GM19043 (cell line): ENCODE measurements around the gene SCARB2.

Experiments
- ATAC-seq: cut with Tn5 transposase; IDR thresholded peaks from one replicate; pipeline ENCODE4 v1.9.1; 2021; ENCODE audit warnings: low read depth; ENCODE audit not compliant: unreplicated experiment

Gene SCARB2

DNA sequence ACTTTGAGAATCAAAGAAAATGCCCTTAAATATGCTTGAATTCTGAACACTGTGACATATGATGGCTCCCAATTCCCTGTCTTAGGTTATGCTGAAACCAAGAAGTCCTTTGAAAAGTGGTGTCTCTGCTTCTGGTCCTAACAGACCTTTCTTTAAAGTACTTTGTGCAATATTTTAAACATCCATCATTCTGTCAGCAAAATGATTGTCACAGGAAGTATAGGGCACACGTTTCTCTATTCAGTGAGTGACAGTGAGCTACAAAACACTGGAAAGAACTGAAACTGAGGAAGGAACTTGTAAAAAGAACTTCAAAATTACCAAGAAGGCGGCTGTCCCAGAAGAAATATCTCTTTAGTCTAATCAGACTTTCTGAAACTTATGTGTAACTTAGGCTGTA, 53.3 kb downstream of the SCARB2 start:
- no peak for ATAC-seq

DNA sequence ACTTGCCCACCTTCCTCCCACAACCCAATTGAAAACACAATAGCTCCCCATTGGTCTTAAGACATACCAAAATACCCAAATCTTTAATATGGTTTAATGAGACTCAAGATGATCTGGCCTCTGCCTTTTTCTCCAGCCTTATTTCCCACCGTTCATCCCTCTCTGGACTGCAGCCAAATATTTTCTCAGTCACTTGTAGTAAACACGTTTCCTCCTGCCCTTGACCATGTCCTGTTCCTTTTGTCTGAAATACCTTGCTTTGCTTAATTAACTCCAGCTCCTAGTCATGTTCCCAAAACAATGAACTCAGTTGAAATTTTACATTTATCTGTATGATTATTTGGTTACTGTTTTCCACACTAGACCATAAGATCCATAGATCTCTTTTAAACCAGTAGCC, 57.0 kb downstream of the SCARB2 start:
- ATAC-seq, result no peak

DNA sequence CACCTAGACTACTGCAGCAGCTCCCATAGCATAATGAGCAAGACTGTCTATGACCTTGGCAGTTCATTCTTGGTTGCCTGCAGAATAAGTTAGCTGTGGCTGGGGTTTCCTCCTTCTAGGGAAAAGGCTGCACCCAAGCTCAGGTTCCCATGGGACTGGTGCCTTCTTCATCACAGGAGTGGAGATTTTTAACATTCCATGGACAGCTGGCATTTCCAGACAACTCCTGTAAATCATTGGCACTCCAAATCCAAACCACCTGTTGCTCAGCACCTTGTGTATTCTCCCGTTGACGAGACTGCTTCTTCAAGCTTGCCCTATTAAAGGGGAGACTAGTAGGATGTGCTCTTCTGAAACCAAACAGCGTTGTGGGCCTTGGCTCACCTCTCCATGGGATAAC, 57.6 kb downstream of the SCARB2 start:
- ATAC-seq, result no peak

DNA sequence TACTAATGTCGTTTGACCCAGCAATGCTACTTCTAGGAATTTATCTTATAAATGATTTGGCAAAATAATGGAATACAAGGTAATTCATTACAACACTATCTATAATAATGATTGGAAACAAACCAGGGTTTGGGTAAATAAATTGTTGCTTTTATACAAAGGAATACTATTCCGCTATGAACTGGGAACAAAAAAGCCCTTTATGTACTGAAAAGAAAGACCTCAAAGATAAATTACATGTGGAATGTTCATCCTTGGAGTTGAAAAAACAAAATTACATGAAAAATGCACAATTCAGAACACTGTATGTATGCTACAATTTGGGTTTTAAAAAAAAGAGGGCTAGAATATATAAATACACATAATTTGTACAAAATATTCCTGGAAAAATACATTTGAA, 60.3 kb downstream of the SCARB2 start:
- ATAC-seq, result no peak

DNA sequence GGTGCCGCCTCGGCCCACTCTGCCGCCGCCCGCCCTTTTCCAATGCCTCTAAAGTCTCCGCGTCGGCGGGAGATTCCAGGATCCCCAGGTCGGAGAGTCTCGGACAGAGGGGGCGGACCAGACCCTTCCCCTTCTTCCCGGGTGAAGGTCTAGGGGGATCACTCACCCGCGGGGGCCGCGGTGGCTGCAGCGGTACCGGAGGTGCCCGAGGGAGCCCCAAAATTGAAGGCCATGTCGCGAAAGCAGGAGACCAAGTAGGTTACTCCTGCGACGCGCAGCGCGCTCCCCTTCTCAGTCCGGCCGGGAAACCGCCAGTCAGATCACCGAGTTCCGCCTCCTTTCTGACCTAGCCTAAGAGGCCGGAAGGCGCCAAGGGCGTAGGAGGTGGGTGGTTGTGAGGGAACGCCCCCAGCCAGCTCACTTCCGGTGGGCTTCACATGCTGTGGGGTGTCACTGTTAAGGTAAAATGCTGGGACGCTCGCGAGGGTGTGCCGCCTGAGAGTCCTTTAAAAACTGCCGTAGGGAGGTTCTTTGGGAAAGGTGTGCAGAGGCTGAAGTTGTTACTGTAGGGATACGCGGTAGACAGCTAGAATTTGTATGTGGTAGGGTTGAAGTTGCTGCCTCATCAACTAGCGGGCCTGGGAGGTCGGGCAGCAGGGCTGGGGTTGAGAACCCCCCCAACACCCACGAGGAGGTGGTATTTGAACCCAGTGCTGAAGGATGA, 65.3 kb downstream of the SCARB2 start, which contains the start of gene NUP54:
Gene NUP54, minus strand, starts transcription at position 256 of the 724 bp plus-strand sequence. Its CDS starts 23 bp downstream, at position 233.
- ATAC-seq, result peak; percentile 99

DNA sequence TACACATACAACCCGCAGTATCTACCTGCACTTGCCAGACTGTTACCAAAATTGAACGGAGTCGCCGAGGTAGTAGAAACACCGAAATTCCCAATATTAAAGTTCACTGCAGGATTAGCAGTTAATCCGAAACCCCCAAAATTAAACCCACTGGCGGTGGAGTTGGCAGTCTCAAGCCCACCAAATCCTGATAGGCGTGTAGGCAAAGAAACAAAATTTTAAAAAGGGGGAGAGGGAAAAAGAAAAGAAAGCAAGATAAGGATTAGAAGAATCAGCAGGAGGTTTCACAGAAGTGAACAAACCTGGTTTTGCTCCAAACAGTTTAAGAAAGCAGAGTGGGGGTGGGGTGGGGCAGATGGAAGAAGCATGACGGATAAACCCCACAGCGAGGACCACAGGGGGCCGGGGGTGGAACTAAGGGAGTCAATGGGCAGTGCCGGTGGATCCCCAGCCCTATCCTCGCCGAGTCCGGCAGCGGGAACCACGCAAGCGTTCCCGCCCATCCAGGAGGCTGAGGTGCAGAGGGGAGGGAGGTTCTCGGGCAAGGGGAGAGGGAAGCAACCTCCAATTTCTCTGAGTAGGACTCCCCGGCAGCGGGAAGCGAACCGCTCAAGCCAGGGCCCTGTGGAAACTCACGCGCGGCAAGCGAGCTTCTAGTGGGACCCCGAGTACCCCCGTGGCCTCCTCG, 66.0 kb downstream of the SCARB2 start:
- ATAC-seq, result peak; percentile 28

DNA sequence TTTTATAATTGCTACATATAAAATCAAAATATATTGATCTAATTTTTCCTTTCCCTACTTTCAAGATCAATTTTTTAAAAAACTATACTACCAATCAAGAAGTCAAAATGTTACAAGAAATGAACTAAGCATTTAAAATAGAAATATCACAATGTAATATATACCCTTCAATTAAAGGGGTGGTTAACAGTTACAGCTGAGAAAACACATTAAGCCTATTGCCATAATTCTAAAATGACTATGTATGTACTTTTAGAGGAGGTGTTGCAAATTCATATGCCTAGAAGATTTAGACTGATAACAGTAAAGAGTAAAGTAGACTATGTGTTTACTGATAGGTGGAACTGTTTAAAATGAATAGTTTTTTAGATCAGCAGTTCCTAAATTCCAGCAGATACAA, 69.1 kb downstream of the SCARB2 start:
- no peak for ATAC-seq

DNA sequence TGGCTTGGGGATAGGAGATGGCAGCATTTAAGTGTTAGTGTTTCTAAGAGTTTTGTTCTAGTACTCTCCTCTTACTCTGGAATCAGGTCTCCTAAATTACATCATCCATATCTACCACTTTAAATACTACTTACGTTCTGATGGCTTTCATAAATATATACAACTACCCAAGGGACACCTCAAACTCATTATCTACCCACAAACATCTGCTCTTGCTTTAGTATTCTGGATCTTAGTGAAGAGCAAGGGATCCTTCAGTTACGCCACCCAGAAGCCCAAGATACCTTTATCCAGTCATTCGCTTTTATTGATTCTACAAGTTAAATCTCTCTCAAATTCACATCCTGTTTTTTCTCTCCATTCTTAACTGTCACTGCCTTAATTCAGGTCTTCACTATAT, 72.4 kb downstream of the SCARB2 start:
- no peak for ATAC-seq

DNA sequence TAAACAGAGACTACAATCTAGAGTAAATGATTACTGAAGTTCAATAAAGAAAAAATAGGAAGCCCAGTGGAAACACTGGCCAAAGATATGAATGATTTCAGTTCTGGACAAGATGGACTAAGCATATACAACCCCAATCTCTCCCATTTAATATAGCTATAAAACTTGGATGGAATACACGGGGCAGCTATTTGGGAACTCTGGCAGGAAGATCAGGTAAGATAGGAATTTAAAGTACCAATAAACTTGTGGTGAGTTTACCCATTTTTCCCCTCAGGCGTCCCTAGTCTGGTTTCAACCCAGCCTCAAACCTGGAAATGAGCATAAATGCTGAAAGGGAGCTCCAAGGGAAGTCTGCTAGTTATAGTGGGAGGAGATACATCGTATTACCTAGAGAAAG, 85.9 kb downstream of the SCARB2 start:
- ATAC-seq, result no peak

DNA sequence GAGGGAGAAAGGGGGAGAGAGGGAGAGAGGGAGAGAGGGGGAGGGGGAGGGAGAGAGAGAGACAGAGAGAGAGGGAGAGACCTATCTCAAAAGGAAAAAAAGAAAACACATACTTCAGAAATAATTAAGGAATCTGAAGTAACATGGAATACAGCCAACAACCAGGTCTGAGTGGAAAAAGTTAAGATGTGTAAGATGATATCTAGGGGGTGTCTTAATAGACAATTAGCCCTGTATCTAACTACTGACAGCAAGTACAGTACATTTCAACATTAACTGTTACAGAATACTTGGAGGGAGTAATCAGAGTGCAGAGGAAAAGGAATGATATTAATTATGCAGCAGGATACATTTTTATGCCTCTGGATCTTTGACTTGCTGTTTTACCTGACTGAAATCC, 87.8 kb downstream of the SCARB2 start:
- ATAC-seq, result no peak

DNA sequence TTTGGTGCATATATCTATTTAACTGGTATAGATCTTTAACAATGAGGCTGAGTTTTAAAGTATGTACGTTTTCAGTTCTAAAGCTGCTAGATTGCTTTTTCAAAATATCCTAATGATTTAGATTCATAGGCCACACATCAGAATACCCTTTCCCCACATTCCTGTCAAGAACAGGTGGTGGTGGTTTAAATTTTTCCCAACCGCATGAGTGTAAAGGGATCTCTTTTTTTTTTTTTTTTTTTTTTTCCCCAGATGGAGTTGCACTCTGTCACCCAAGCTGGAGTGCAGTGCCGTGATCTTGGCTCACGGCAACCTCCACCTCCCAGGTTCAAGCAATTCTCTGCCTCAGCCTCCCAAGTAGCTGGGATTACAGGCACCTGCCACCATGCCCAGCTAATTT, 93.4 kb downstream of the SCARB2 start:
- no peak for ATAC-seq

DNA sequence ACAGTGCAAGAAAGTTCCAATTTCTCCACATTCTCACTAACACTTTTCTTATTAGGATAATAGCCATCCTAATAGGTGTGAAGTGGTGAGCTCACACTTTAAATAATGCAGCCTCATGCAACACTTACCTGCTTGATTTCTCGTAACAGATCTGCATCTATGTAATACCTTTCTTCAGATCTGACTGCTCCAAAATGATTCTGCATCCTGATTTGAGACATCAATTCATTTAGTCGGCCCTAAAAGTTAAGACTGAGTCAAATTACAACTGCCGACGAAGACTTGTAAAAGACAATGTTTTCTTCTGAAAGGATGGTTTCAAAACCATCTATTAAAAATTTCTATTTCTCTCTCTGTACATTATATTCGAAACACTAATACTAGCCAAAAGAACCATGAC, 96.1 kb downstream of the SCARB2 start:
- no peak for ATAC-seq

DNA sequence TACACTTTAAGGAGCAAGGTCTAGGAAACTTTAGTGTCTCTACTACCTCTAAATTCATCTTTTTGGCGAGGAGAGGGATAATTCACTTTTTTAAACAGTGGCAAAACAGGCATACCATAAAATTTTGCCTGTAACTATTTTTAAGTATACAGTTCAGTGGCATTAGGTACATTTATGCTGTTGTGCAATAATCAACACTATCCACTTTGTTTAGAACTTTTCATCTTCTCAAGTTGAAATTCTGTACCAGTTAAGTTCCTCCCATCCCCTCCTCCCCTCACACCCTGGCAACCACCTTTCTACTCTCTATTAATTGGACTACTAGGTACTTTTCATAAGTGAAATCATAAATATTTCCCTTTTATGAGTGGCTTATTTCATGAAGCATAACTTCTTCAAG, 96.8 kb downstream of the SCARB2 start:
- ATAC-seq, result no peak
